OCI-LY1 (cell line): ENCODE data around the gene HDDC2.
A peak's percentile ranks its signal among the peaks of the same experiment; 100 is the strongest.

ENCODE experiments used
- H2AFZ ChIP-seq: fragments of 200-600 bp; sonication (generic), shearing (Covaris generic); 2 replicates; pipeline ENCODE4 v1.6.0; 2014; ENCODE audit warnings: antibody characterized with exemption, mild to moderate bottlenecking, low read length
- H3F3A ChIP-seq: fragments of 200-600 bp; sonication (generic), shearing (Covaris generic); 2 replicates; pipeline ENCODE4 v1.6.0; 2014; ENCODE audit warnings: mild to moderate bottlenecking, antibody characterized with exemption, low read length, moderate library complexity; ENCODE audit not compliant: insufficient read depth
- H3K27ac ChIP-seq: fragments of 200-600 bp; sonication (generic); 2 replicates; pipeline ENCODE4 v1.5.1; 2014; ENCODE audit warnings: low read length, mixed run types, mild to moderate bottlenecking, low read depth; ENCODE audit not compliant: poor library complexity, severe bottlenecking
- H3K27me3 ChIP-seq: fragments of 200-600 bp; sonication (generic); 2 replicates; pipeline ENCODE4 v1.6.0; 2014; ENCODE audit warnings: antibody characterized with exemption, mild to moderate bottlenecking, low read length, moderate library complexity; ENCODE audit not compliant: insufficient read depth
- H3K36me3 ChIP-seq: fragments of 200-600 bp; sonication (generic); 2 replicates; pipeline ENCODE4 v1.6.1; 2014; ENCODE audit warnings: mild to moderate bottlenecking, antibody characterized with exemption, low read length, moderate library complexity, mixed read lengths; ENCODE audit not compliant: insufficient read depth
- H3K4me1 ChIP-seq: fragments of 200-600 bp; sonication (generic); 2 replicates; pipeline ENCODE4 v1.5.1; 2014; ENCODE audit warnings: mild to moderate bottlenecking, low read length, moderate library complexity; ENCODE audit not compliant: insufficient read depth, severe bottlenecking
- H3K4me2 ChIP-seq: fragments of 200-600 bp; sonication (generic), shearing (Covaris generic); 2 replicates; pipeline ENCODE4 v1.6.1; 2014; ENCODE audit warnings: low read length
- H3K4me3 ChIP-seq: fragments of 200-600 bp; sonication (generic); 2 replicates; pipeline ENCODE4 v1.5.1; 2014; ENCODE audit warnings: low read length, low read depth, mild to moderate bottlenecking, mixed read lengths; ENCODE audit not compliant: poor library complexity, severe bottlenecking
- H3K79me2 ChIP-seq: fragments of 200-600 bp; shearing (Covaris generic); 2 replicates; pipeline ENCODE4 v1.6.1; 2016; ENCODE audit warnings: mixed run types, low read length, mixed read lengths; ENCODE audit not compliant: insufficient read depth
- H3K9ac ChIP-seq: fragments of 200-600 bp; sonication (generic), shearing (Covaris generic); 2 replicates; pipeline ENCODE4 v1.6.1; 2014; ENCODE audit warnings: mild to moderate bottlenecking, low read length, mixed read lengths
- H3K9me2 ChIP-seq: fragments of 200-600 bp; sonication (generic), shearing (Covaris generic); 2 replicates; pipeline ENCODE4 v1.6.1; 2014; ENCODE audit warnings: low read depth, mild to moderate bottlenecking, low read length, mixed read lengths
- H3K9me3 ChIP-seq: fragments of 200-600 bp; shearing (Covaris generic); 2 replicates; pipeline ENCODE4 v1.6.1; 2014; ENCODE audit warnings: low read length, mixed read lengths
- H4K20me1 ChIP-seq: fragments of 200-600 bp; sonication (generic), shearing (Covaris generic); 2 replicates; pipeline ENCODE4 v1.6.0; 2016; ENCODE audit warnings: mild to moderate bottlenecking, low read length; ENCODE audit not compliant: insufficient read depth
- EZH2 ChIP-seq: fragments of 200-600 bp; sonication (generic), shearing (Covaris generic); IDR thresholded peaks from 2 replicates; pipeline ENCODE4 v1.8.0; 2017; ENCODE audit warnings: borderline replicate concordance, mixed run types, mild to moderate bottlenecking, antibody characterized with exemption, low read length, moderate library complexity, mixed read lengths
- TF ChIP-seq, protein P1 (sequence below): fragments of 200-600 bp; sonication (generic), shearing (Covaris generic); IDR thresholded peaks from 2 replicates; pipeline ENCODE4 v1.5.1; 2017; ENCODE audit warnings: mild to moderate bottlenecking, antibody characterized with exemption, low read length, moderate library complexity, mixed read lengths

HDDC2 gene

DNA sequence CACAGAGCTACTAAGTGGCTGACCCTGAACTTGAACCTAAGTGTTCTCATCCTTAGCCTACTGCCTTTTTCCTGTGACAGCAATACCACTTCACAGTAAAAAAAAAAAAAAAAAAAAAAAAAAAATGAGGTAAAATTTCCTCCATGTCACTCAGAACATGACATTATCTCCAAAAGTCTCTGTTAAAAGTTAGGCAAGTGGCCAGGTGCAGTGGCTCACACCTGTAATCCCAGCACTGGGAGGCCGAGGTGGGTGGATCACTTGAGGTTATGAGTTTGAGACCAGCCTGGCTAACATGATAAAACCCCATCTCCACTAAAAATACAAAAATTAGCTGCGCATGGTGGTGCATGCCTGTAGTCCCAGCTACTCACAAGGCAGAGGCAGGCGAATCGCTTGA is 11.2 kb upstream of the HDDC2 start:
- Histone ChIP-seq H4K20me1 (no peaks in the 10 kb centered on the region), H3K4me3 (no peak overlapping the region), H3K27ac (no peak overlapping the region), H3K9me3 (no peaks in the 10 kb centered on the region), H3K4me2 (no peak overlapping the region), H3K27me3 (no peaks in the 10 kb centered on the region), H3F3A (no peaks in the 10 kb centered on the region), H3K9ac (no peak overlapping the region), H3K9me2 (no peaks in the 10 kb centered on the region), H2AFZ (no peak overlapping the region), H3K4me1 (peaks cover 35% of the 10 kb centered on the region), H3K36me3 (no peaks in the 10 kb centered on the region), H3K79me2 (no peaks in the 10 kb centered on the region)
- TF ChIP-seq, protein P1, sequence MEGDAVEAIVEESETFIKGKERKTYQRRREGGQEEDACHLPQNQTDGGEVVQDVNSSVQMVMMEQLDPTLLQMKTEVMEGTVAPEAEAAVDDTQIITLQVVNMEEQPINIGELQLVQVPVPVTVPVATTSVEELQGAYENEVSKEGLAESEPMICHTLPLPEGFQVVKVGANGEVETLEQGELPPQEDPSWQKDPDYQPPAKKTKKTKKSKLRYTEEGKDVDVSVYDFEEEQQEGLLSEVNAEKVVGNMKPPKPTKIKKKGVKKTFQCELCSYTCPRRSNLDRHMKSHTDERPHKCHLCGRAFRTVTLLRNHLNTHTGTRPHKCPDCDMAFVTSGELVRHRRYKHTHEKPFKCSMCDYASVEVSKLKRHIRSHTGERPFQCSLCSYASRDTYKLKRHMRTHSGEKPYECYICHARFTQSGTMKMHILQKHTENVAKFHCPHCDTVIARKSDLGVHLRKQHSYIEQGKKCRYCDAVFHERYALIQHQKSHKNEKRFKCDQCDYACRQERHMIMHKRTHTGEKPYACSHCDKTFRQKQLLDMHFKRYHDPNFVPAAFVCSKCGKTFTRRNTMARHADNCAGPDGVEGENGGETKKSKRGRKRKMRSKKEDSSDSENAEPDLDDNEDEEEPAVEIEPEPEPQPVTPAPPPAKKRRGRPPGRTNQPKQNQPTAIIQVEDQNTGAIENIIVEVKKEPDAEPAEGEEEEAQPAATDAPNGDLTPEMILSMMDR = no peak
- TF ChIP-seq EZH2 = no peak

DNA sequence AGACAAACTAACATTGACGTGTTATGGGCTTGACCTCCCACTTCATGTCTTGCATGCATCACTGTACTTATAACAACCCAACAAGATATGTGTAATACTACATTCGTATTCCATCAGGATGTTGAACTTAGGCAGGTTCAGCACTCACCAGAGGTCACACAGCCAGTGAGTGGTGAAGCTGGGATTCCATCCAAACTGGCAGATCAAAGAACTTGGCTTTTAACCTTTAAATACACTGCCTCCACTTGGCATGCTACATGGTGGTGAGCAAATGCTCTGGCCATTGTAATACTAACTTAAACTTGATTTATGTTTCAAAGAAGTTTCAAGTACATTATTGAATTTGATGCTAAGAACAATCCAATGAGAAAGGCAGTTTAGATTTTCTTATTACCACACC is 10.7 kb upstream of the HDDC2 start:
- no peak for TF ChIP-seq EZH2
- TF ChIP-seq, protein P1 = no peak
- H3K36me3 ChIP-seq = no peaks in the 10 kb centered on the region
- no peak overlapping the region for H2AFZ ChIP-seq
- no peak overlapping the region for H3K9ac ChIP-seq
- no peaks in the 10 kb centered on the region for H3K27me3 ChIP-seq
- H3K4me2 ChIP-seq = no peak overlapping the region
- H3K4me1 ChIP-seq = peaks cover 35% of the 10 kb centered on the region
- H3K27ac ChIP-seq = no peak overlapping the region
- H3F3A ChIP-seq = no peaks in the 10 kb centered on the region
- H3K9me2 ChIP-seq = no peaks in the 10 kb centered on the region
- H3K4me3 ChIP-seq = no peak overlapping the region
- no peaks in the 10 kb centered on the region for H3K79me2 ChIP-seq
- H4K20me1 ChIP-seq = no peaks in the 10 kb centered on the region
- H3K9me3 ChIP-seq = no peaks in the 10 kb centered on the region

DNA sequence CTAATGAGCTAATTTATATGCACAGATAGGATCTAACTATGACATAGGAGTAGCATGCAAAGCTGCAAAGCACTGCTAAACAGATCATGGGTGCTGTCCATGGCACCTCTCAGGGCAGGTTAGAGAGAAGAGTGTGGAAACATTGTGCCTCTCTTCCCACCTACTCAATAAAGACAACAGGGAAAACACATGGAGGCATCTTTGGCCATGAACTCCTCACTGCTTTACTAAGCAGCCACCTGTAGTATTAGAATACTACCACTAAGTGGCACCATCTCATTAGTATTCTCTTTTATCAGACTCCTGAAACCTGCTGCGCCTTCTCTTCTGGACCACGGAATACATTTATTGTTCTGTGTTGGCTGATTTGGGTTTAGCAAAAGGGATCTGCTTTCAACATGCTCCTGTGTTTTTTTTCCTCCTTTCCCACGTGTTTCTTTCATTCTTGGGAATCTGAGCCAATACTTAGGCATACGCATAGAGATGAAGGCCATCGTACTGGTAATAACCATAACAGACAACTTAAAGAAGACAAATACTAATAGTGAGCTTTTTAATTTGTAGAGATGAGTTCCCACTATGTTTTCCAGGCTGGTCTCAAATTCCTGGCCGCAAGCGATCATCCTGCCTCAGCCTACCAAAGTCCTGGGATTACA is 9.4 kb upstream of the HDDC2 start:
- H3K9me2 ChIP-seq = no peaks in the 10 kb centered on the region
- no peak overlapping the region for H2AFZ ChIP-seq
- no peak overlapping the region for H3K9ac ChIP-seq
- no peaks in the 10 kb centered on the region for H3K27me3 ChIP-seq
- H3K4me3 ChIP-seq = no peak overlapping the region
- H4K20me1 ChIP-seq = no peaks in the 10 kb centered on the region
- no peak for TF ChIP-seq EZH2
- TF ChIP-seq, protein P1 = peak; percentile 80
- no peaks in the 10 kb centered on the region for H3F3A ChIP-seq
- H3K4me1 ChIP-seq = peaks cover 26% of the 10 kb centered on the region
- no peaks in the 10 kb centered on the region for H3K79me2 ChIP-seq
- H3K9me3 ChIP-seq = no peaks in the 10 kb centered on the region
- H3K36me3 ChIP-seq = no peaks in the 10 kb centered on the region
- no peak overlapping the region for H3K27ac ChIP-seq
- no peak overlapping the region for H3K4me2 ChIP-seq
